Esophagus muscularis mucosa (tissue), 4 donors: Measurements from ENCODE around the gene CACNA2D2.

Source experiments
- CTCF ChIP-seq, 3 experiments: fragments of 200-600 bp in 2 of 3; fragments of 450-650 bp in 1 of 3; sonication (generic) in 2 of 3; IDR thresholded peaks; one replicate each; pipeline ENCODE4 v1.5.1; 2017 to 2019; ENCODE audit warnings: antibody characterized with exemption in 3 of 3, mild to moderate bottlenecking in 2 of 3, moderate library complexity in 1 of 3
- EP300 ChIP-seq: sonication (generic); formaldehyde crosslinking; IDR thresholded peaks from one replicate; pipeline ENCODE4 v1.6.1; 2017; ENCODE audit warnings: antibody characterized with exemption
- POLR2A ChIP-seq: fragments of 450-650 bp; IDR thresholded peaks from one replicate; pipeline ENCODE4 v1.6.1; 2017; ENCODE audit warnings: antibody characterized with exemption, moderate library complexity, mild to moderate bottlenecking, low read depth
- POLR2AphosphoS5 ChIP-seq, 2 donors: sonication (generic); formaldehyde crosslinking; IDR thresholded peaks; one replicate each; pipeline ENCODE4 v1.6.1; 2017; ENCODE audit warnings: antibody characterized with exemption in 2 of 2

DNA sequence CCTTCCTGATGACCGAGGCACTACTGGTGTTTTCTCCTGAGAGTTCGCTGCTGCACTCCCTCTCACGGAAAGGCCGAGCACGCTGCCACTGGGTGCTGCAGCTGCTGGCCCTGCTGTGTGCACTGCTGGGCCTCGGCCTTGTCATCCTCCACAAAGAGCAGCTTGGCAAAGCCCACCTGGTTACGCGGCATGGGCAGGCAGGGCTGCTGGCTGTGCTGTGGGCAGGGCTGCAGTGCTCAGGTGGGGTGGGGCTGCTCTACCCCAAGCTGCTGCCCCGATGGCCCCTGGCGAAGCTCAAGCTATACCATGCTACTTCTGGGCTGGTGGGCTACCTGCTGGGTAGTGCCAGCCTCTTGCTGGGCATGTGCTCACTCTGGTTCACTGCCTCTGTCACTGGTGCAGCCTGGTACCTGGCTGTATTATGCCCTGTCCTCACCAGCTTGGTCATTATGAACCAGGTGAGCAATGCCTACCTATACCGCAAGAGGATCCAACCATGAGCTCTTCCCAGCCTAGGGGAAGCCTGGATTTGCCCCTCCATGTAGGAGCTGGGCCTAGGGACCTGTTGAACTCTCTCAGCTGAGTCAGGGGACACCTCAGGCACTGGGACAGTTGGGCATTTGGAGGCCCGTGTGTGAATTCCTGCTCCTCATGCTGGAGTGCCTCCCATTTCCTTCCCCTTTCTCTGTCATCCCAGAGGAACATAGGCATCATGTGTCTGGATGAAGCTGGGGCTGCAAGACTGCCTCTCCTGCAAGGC, 150.0 kb downstream of the CACNA2D2 start:
- TF ChIP-seq CTCF (IDR thresholded peaks at IDR 0.05): no peak
- TF ChIP-seq POLR2A: no peak
- TF ChIP-seq POLR2AphosphoS5 (IDR thresholded peaks at IDR 0.05): no peak
- no peak for TF ChIP-seq EP300
